Trophoblast cell (in vitro differentiated cells and primary cell): Measurements from ENCODE around the gene UQCRHL.
A peak's percentile ranks its signal among the peaks of the same experiment; 100 is the strongest.

Experiments used
- DNase-seq, 2 donors: peaks; one replicate each; pipeline ENCODE4 v3.0.0-alpha.2; 2016
- H2AFZ ChIP-seq: 2 replicates; pipeline ENCODE4 v1.6.1; 2013; ENCODE audit warnings: low read length, moderate library complexity, mild to moderate bottlenecking; ENCODE audit not compliant: insufficient read depth, poor library complexity
- H2AK5ac ChIP-seq: 2 replicates; pipeline ENCODE4 v1.6.1; 2013; ENCODE audit warnings: mild to moderate bottlenecking, low read length
- H2BK120ac ChIP-seq: 2 replicates; pipeline ENCODE4 v1.6.1; 2013; ENCODE audit warnings: low read length, mild to moderate bottlenecking, moderate library complexity; ENCODE audit not compliant: insufficient read depth, poor library complexity
- H2BK12ac ChIP-seq: 2 replicates; pipeline ENCODE4 v1.6.1; 2013; ENCODE audit warnings: mild to moderate bottlenecking, low read length, moderate library complexity
- H2BK5ac ChIP-seq: 2 replicates; pipeline ENCODE4 v1.6.1; 2013; ENCODE audit warnings: low read length, low read depth, moderate library complexity, mild to moderate bottlenecking; ENCODE audit not compliant: poor library complexity
- H3K14ac ChIP-seq: 2 replicates; pipeline ENCODE4 v1.6.1; 2013; ENCODE audit warnings: mild to moderate bottlenecking, low read length
- H3K18ac ChIP-seq: 2 replicates; pipeline ENCODE4 v1.6.1; 2013; ENCODE audit warnings: mild to moderate bottlenecking, low read length
- H3K23ac ChIP-seq: 2 replicates; pipeline ENCODE4 v1.6.1; 2013; ENCODE audit warnings: low read length
- H3K27ac ChIP-seq: 2 replicates; pipeline ENCODE4 v1.5.1; 2013; ENCODE audit warnings: low read depth, mild to moderate bottlenecking, inconsistent platforms, low read length, moderate library complexity
- H3K27me3 ChIP-seq: 2 replicates; pipeline ENCODE4 v1.6.1; 2013; ENCODE audit warnings: inconsistent platforms, mild to moderate bottlenecking, low read length, moderate library complexity; ENCODE audit not compliant: insufficient read depth
- H3K36me3 ChIP-seq, 2 experiments: 1 replicate in 1 of 2; 2 replicates in 1 of 2; pipeline ENCODE4 v1.6.1; 2013; ENCODE audit warnings: low read length in 2 of 2, mild to moderate bottlenecking in 2 of 2, moderate library complexity in 1 of 2; ENCODE audit not compliant: insufficient read depth in 2 of 2, control insufficient read depth in 1 of 2
- H3K4ac ChIP-seq: 2 replicates; pipeline ENCODE4 v1.6.1; 2013; ENCODE audit warnings: low read depth, mild to moderate bottlenecking, low read length, moderate library complexity
- H3K4me1 ChIP-seq, 2 experiments: 1 replicate in 1 of 2; 2 replicates in 1 of 2; pipeline ENCODE4 v1.6.1; 2013; ENCODE audit warnings: low read length in 2 of 2, mild to moderate bottlenecking in 2 of 2, moderate library complexity in 1 of 2; ENCODE audit not compliant: insufficient read depth in 2 of 2, control insufficient read depth in 1 of 2
- H3K4me2 ChIP-seq: 2 replicates; pipeline ENCODE4 v1.6.1; 2013; ENCODE audit warnings: inconsistent platforms, mild to moderate bottlenecking, low read length, moderate library complexity
- H3K4me3 ChIP-seq: 2 replicates; pipeline ENCODE4 v1.5.1; 2013; ENCODE audit warnings: mild to moderate bottlenecking, low read depth, low read length, inconsistent platforms
- H3K79me1 ChIP-seq: one replicate; pipeline ENCODE4 v1.6.1; 2013; ENCODE audit warnings: low read length
- H3K79me2 ChIP-seq: 2 replicates; pipeline ENCODE4 v1.6.1; 2013; ENCODE audit warnings: low read length, mild to moderate bottlenecking; ENCODE audit not compliant: control insufficient read depth, insufficient read depth, poor library complexity
- H3K9ac ChIP-seq: 2 replicates; pipeline ENCODE4 v1.6.1; 2013; ENCODE audit warnings: mild to moderate bottlenecking, low read length
- H3K9me3 ChIP-seq: 2 replicates; pipeline ENCODE4 v1.6.1; 2013; ENCODE audit warnings: low read depth, mild to moderate bottlenecking, control low read depth, inconsistent platforms, low read length; ENCODE audit not compliant: insufficient read depth
- H4K12ac ChIP-seq: 2 replicates; pipeline ENCODE4 v1.6.1; 2013; ENCODE audit warnings: low read depth, mild to moderate bottlenecking, low read length, moderate library complexity
- H4K8ac ChIP-seq: 2 replicates; pipeline ENCODE4 v1.6.1; 2013; ENCODE audit warnings: low read depth, mild to moderate bottlenecking, low read length, moderate library complexity
- H4K91ac ChIP-seq: one replicate; pipeline ENCODE4 v1.6.1; 2013; ENCODE audit warnings: low read depth, mild to moderate bottlenecking, low read length, moderate library complexity
- WGBS: extraction: QIAGEN DNeasy Blood & Tissue Kit; methylation state at CpG from one replicate; pipeline ENCODE4 v1.1.7; 2013; ENCODE audit warnings: missing lambda C conversion rate; ENCODE audit not compliant: insufficient read length, insufficient coverage; ENCODE audit errors: extremely low coverage; 5-methylcytosine and 5-hydroxymethylcytosine counted together

UQCRHL gene

GRCh38 chr1:15799004-15799867 lies 8.2 kb downstream of the UQCRHL start:
- H3K79me1 ChIP-seq: peaks cover 24% of the 10 kb centered on the region
- H3K79me2 ChIP-seq: no peaks in the 10 kb centered on the region
- H3K4me2 ChIP-seq: peak overlapping the region; percentile 60
- no peak overlapping the region for H3K23ac ChIP-seq
- peak overlapping the region; percentile 56 for H4K91ac ChIP-seq
- no peak overlapping the region for H2AFZ ChIP-seq
- peak; percentile 94 to 96 for DNase-seq
- no peak overlapping the region for H3K4ac ChIP-seq
- H3K14ac ChIP-seq: peak overlapping the region; percentile 16
- H3K36me3 ChIP-seq: no peaks in the 10 kb centered on the region
- peak overlapping the region; percentile 35 for H2AK5ac ChIP-seq
- H2BK5ac ChIP-seq: peak overlapping the region; percentile 81
- WGBS: no CpG with 5 or more reads among the region's 9 CpGs
- no peak overlapping the region for H3K4me3 ChIP-seq
- H4K8ac ChIP-seq: peak overlapping the region; percentile 7
- no peak overlapping the region for H4K12ac ChIP-seq
- peak overlapping the region; percentile 82 for H2BK120ac ChIP-seq
- peaks cover 28 to 43% of the 10 kb centered on the region in 2 experiments for H3K4me1 ChIP-seq
- no peak overlapping the region for H3K9ac ChIP-seq
- no peaks in the 10 kb centered on the region for H3K9me3 ChIP-seq
- peak overlapping the region; percentile 63 for H2BK12ac ChIP-seq
- H3K27ac ChIP-seq: peak overlapping the region; percentile 84
- no peaks in the 10 kb centered on the region for H3K27me3 ChIP-seq
- H3K18ac ChIP-seq: peak overlapping the region; percentile 26

- Histone ChIP-seq H3K36me3 (no peaks in the 10 kb centered on the region), H3K4ac (peak overlapping the region; percentile 4), H3K18ac (peak overlapping the region; percentile 32), H3K4me2 (no peak overlapping the region), H2AK5ac (peak overlapping the region; percentile 25), H2BK120ac (peak overlapping the region; percentile 29), H2BK5ac (no peak overlapping the region), H2BK12ac (peak overlapping the region; percentile 41), H3K4me1 (peaks cover 28 to 43% of the 10 kb centered on the region in 2 experiments), H3K9me3 (no peaks in the 10 kb centered on the region), H4K12ac (no peak overlapping the region), H3K23ac (no peak overlapping the region), H4K8ac (no peak overlapping the region), H3K9ac (no peak overlapping the region), H3K14ac (peak overlapping the region; percentile 6), H3K4me3 (no peak overlapping the region), H4K91ac (peak overlapping the region; percentile 77), H3K27me3 (no peaks in the 10 kb centered on the region), H2AFZ (no peak overlapping the region), H3K79me2 (no peaks in the 10 kb centered on the region), H3K79me1 (peaks cover 26% of the 10 kb centered on the region), H3K27ac (no peak overlapping the region)
- DNase-seq: peak; percentile 84 to 90
- no CpG with 5 or more reads among the region's 14 CpGs for WGBS
Observed at GRCh38 chr1:15797614-15798390, 9.6 kb downstream of the UQCRHL start.

DNA sequence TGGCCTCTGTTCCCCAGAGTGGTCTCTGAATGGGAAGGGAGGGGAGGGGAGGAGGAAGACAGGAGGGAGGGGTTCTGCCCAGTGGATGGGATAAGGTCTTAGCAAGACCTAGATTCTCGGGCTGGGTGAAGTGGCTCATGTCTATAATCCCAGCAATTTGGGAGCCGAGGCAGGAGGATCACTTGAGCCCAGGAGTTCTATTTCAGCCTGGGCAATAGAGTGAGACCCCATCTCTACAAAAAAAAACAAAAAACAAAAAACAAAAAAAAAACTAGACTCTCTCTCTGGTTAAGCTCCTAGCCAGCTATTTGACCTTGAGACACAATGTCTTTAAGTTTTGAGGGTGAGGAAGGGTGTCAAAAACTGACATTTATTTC lies 11.4 kb downstream of the UQCRHL start:
- no peak overlapping the region for H3K14ac ChIP-seq
- H3K9ac ChIP-seq: no peak overlapping the region
- no peaks in the 10 kb centered on the region for H3K27me3 ChIP-seq
- peak overlapping the region; percentile 5 for H2BK5ac ChIP-seq
- DNase-seq: no peak
- H3K18ac ChIP-seq: no peak overlapping the region
- no peaks in the 10 kb centered on the region for H3K79me2 ChIP-seq
- H3K4me3 ChIP-seq: no peak overlapping the region
- no peaks in the 10 kb centered on the region for H3K36me3 ChIP-seq
- H4K12ac ChIP-seq: no peak overlapping the region
- peaks cover 27 to 42% of the 10 kb centered on the region in 2 experiments for H3K4me1 ChIP-seq
- peak overlapping the region; percentile 62 for H2BK120ac ChIP-seq
- no peaks in the 10 kb centered on the region for H3K9me3 ChIP-seq
- peak overlapping the region; percentile 67 for H3K27ac ChIP-seq
- no peak overlapping the region for H3K23ac ChIP-seq
- H2AFZ ChIP-seq: no peak overlapping the region
- no peak overlapping the region for H3K4ac ChIP-seq
- no peak overlapping the region for H3K4me2 ChIP-seq
- no peak overlapping the region for H2AK5ac ChIP-seq
- peak overlapping the region; percentile 67 for H4K91ac ChIP-seq
- H2BK12ac ChIP-seq: peak overlapping the region; percentile 59
- peaks cover 25% of the 10 kb centered on the region for H3K79me1 ChIP-seq
- H4K8ac ChIP-seq: no peak overlapping the region
- WGBS: no CpG with 5 or more reads among the region's 2 CpGs

DNA sequence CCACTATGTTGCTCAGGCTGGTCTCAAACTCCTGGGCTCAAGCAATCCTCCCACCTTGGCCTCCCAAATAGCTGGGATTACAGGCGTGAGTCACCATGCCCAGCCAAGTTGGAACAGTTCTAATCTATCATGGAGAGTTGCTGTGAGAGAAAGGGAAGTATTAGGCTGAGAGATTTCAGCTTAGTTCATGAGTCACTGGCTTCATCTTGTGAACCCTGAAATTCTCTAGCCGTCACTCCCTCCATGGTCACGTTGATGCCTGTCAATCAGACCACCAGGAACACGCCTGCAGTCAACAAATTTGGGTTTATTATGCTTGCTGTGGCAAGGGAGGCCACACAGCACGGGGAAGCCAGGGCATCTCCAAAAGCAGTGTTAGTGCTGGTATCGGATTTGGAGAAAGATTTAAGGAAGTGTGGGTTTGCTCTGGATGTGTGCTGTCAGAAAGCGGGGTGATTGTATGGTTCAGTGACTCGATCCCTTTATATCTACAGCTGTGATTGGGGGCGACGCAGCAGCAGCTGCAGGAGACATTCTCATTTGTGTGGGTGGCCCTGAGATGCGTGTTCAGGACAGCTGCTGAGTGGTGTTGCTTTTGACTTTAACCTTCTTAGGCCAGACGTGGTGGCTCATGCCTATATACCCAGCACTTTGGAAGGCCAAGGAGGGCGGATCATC lies 18.7 kb downstream of the UQCRHL start:
- Histone ChIP-seq H3K79me2 (no peaks in the 10 kb centered on the region), H3K4me1 (peaks cover 5% of the 10 kb centered on the region in 2 experiments), H3K36me3 (peaks cover 17 to 19% of the 10 kb centered on the region in 2 experiments), H3K27me3 (no peaks in the 10 kb centered on the region), H3K4me3 (no peak overlapping the region), H2BK12ac (peak overlapping the region; percentile 73), H3K14ac (peak overlapping the region; percentile 57), H2AFZ (peak overlapping the region; percentile 28), H3K4me2 (no peak overlapping the region), H4K8ac (no peak overlapping the region), H4K91ac (peak overlapping the region; percentile 50), H3K4ac (no peak overlapping the region), H4K12ac (no peak overlapping the region), H3K27ac (no peak overlapping the region), H3K23ac (no peak overlapping the region), H2AK5ac (peak overlapping the region; percentile 72), H3K18ac (peak overlapping the region; percentile 14), H2BK5ac (peak overlapping the region; percentile 14), H3K9ac (no peak overlapping the region), H3K9me3 (no peaks in the 10 kb centered on the region), H2BK120ac (peak overlapping the region; percentile 57), H3K79me1 (peaks cover 4% of the 10 kb centered on the region)
- peak; percentile 68 to 75 for DNase-seq
- no CpG with 5 or more reads among the region's 13 CpGs for WGBS
